ENCODE data around the gene NR6A1. TPM values are rescaled to one million over a fixed set of nuclear protein-coding genes. Genes with fewer than 3 reads are reported as not detected.

The NR6A1 gene
- total RNA-seq, 1 experiment from 2014 or later, result 164 TPM

- ATAC-seq, result no peak
- ChIA-PET CTCF (interaction anchor here (0.5 to 8.4 kb wide), 5 partner anchors 8 to 215 kb away, joined by 3 to 85 read pairs (median 4); no protein-coding TSS in a partner anchor), POLR2A (interaction anchor here (0.5 to 0.7 kb wide), 2 partner anchors 179 to 544 kb away, joined by 3 read pairs; no protein-coding TSS in a partner anchor)
- peaks cover 3% of the 10 kb centered on the region for H3K9me3 Mint-ChIP-seq
- peaks cover 6% of the 10 kb centered on the region for H3K36me3 Mint-ChIP-seq
- H3K27me3 Mint-ChIP-seq (ENCODE audit: low read depth), result no peaks in the 10 kb centered on the region
- H3K4me3 Mint-ChIP-seq, result peak overlapping the region; percentile 52
- no peak for TF ChIP-seq ZBTB21 (CRISPR knock-in tag; IDR thresholded peaks at IDR 0.05; ENCODE audit: borderline replicate concordance)
- TF ChIP-seq NFE2L1 (CRISPR knock-in tag; IDR thresholded peaks at IDR 0.05), result no peak
- TF ChIP-seq ZNF317 (CRISPR knock-in tag; IDR thresholded peaks at IDR 0.05; ENCODE audit: borderline replicate concordance, low read depth), result no peak
- TF ChIP-seq ZNF138 (CRISPR knock-in tag; conservative IDR thresholded peaks at IDR 0.05), result no peak
- peak; percentile 72 for TF ChIP-seq USF2 (CRISPR knock-in tag; IDR thresholded peaks at IDR 0.05)
- TF ChIP-seq USF1 (CRISPR knock-in tag; IDR thresholded peaks at IDR 0.05), result peak; percentile 46; the same call in 1 of the 2 replicates
- no peak for TF ChIP-seq ATF6 (CRISPR knock-in tag; IDR thresholded peaks at IDR 0.05)
- no peak for TF ChIP-seq NFATC4 (CRISPR knock-in tag; IDR thresholded peaks at IDR 0.05)
- no peak for TF ChIP-seq AR (CRISPR knock-in tag; IDR thresholded peaks at IDR 0.05)
- no peak for TF ChIP-seq ZNF121 (CRISPR knock-in tag; IDR thresholded peaks at IDR 0.05)
- no peak for TF ChIP-seq CBFB (CRISPR knock-in tag; IDR thresholded peaks at IDR 0.05; ENCODE audit: low read depth)
- peaks cover 83% of the 10 kb centered on the region for H3K4me1 Mint-ChIP-seq
- peak overlapping the region; percentile 96 for H3K27ac Mint-ChIP-seq
- no peak for DNase-seq (ENCODE audit: low spot score)
Measured at GRCh38 chr9:124595743-124596142, 175.4 kb downstream of the NR6A1 start.

- peak; percentile 23; the same call in 1 of the 2 replicates for ATAC-seq
- peak overlapping the region; percentile 95 for H3K27ac Mint-ChIP-seq
- TF ChIP-seq PREB (CRISPR knock-in tag; IDR thresholded peaks at IDR 0.05; ENCODE audit: borderline replicate concordance) (no peak), ZNF671 (CRISPR knock-in tag; IDR thresholded peaks at IDR 0.05) (no peak), SMAD3 (CRISPR knock-in tag; IDR thresholded peaks at IDR 0.05; ENCODE audit: borderline replicate concordance) (no peak)
- H3K27me3 Mint-ChIP-seq (ENCODE audit: low read depth), result no peaks in the 10 kb centered on the region
- H3K4me3 Mint-ChIP-seq, result peak overlapping the region; percentile 60
- POLR2A ChIA-PET, result no interaction called here
- no peaks in the 10 kb centered on the region for H3K9me3 Mint-ChIP-seq
- DNase-seq (ENCODE audit: low spot score), result no peak
- H3K36me3 Mint-ChIP-seq, result peaks cover 3% of the 10 kb centered on the region; the same call in 1 of the 2 replicates
- CTCF ChIA-PET, result interaction anchor here (0.8 to 8.4 kb wide), 10 partner anchors 9 to 258 kb away, joined by 3 to 85 read pairs (median 6); partner anchors contain the start of gene WDR38
- H3K4me1 Mint-ChIP-seq, result peaks cover 83% of the 10 kb centered on the region
Measured at GRCh38 chr9:124594673-124595072, 176.4 kb downstream of the NR6A1 start.

- peak overlapping the region; percentile 95 for H3K27ac Mint-ChIP-seq
Measured at GRCh38 chr9:124594225-124594624, 176.9 kb downstream of the NR6A1 start.

More at GRCh38 chr9:124594225-124594624, 176.9 kb downstream of the NR6A1 start:
- Mint-ChIP-seq H3K9me3 (no peaks in the 10 kb centered on the region), H3K4me3 (peak overlapping the region; percentile 60), H3K36me3 (peaks cover 3% of the 10 kb centered on the region; the same call in 1 of the 2 replicates), H3K4me1 (peaks cover 81% of the 10 kb centered on the region), H3K27me3 (ENCODE audit: low read depth) (no peaks in the 10 kb centered on the region)
- CTCF ChIA-PET, result interaction anchor here (0.8 to 8.4 kb wide), 10 partner anchors 10 to 259 kb away, joined by 3 to 85 read pairs (median 6); partner anchors contain the start of gene WDR38
- DNase-seq (ENCODE audit: low spot score) (no peak), ATAC-seq (no peak)
- POLR2A ChIA-PET, result interaction anchor here (0.5 to 1.1 kb wide), 2 partner anchors 10 to 286 kb away, joined by 3 read pairs; no protein-coding TSS in a partner anchor
- no peak for TF ChIP-seq SP1 (CRISPR knock-in tag; conservative IDR thresholded peaks at IDR 0.05)
- TF ChIP-seq GABPB1 (CRISPR knock-in tag; IDR thresholded peaks at IDR 0.05), result no peak
- TF ChIP-seq ATF6 (CRISPR knock-in tag; IDR thresholded peaks at IDR 0.05), result no peak
- TF ChIP-seq ZNF219 (CRISPR knock-in tag; IDR thresholded peaks at IDR 0.05; ENCODE audit: borderline replicate concordance), result no peak
- TF ChIP-seq NFYB (CRISPR knock-in tag; conservative IDR thresholded peaks at IDR 0.05; ENCODE audit: low read depth), result no peak
- no peak for TF ChIP-seq FOXJ3 (CRISPR knock-in tag; IDR thresholded peaks at IDR 0.05; ENCODE audit: borderline replicate concordance)
- TF ChIP-seq ZNF671 (CRISPR knock-in tag; IDR thresholded peaks at IDR 0.05), result no peak
- TF ChIP-seq ETV6 (CRISPR knock-in tag; IDR thresholded peaks at IDR 0.05), result no peak
- TF ChIP-seq SMAD4 (CRISPR knock-in tag; IDR thresholded peaks at IDR 0.05), result no peak
- TF ChIP-seq MXD4 (CRISPR knock-in tag; IDR thresholded peaks at IDR 0.05; ENCODE audit: borderline replicate concordance), result no peak

Data from WTC11 (cell line).